GM11168 (cell line): ENCODE results near the gene MVD.

ENCODE experiments used
- in situ Hi-C: fragments of 300-500 bp; cut with MboI; formaldehyde crosslinking; loops from one replicate; pipeline ENCODE4 v1.12.0; 2022; ENCODE audit warnings: low sequenced_read_pairs; ENCODE audit not compliant: unreplicated experiment

MVD gene

GRCh38 chr16:88697831-88698615 lies 35.1 kb upstream of the MVD start:
- in situ Hi-C loops, result no loop called here

- in situ Hi-C loops, result no loop called here
Observed at GRCh38 chr16:88697116-88697830, 34.4 kb upstream of the MVD start.

- in situ Hi-C loops, result no loop called here
Observed at GRCh38 chr16:88696441-88696840, 33.5 kb upstream of the MVD start.

- in situ Hi-C loops, result no loop called here
Observed at GRCh38 chr16:88695753-88696152, 32.9 kb upstream of the MVD start.

GRCh38 chr16:88695218-88695617 lies 32.3 kb upstream of the MVD start:
- in situ Hi-C loops, result no loop called here

- in situ Hi-C loops, result no loop called here
Observed at GRCh38 chr16:88694221-88695087, 31.6 kb upstream of the MVD start.

GRCh38 chr16:88693420-88694177 lies 30.7 kb upstream of the MVD start:
- in situ Hi-C loops, result no loop called here

GRCh38 chr16:88692861-88693260 lies 30.0 kb upstream of the MVD start:
- in situ Hi-C loops, result no loop called here

GRCh38 chr16:88691924-88692560 lies 29.2 kb upstream of the MVD start:
- in situ Hi-C loops, result no loop called here

GRCh38 chr16:88691129-88691813 lies 28.4 kb upstream of the MVD start:
- in situ Hi-C loops, result no loop called here

GRCh38 chr16:88690341-88691128 lies 27.6 kb upstream of the MVD start:
- in situ Hi-C loops, result no loop called here

- in situ Hi-C loops, result no loop called here
Observed at GRCh38 chr16:88688013-88688778, 25.3 kb upstream of the MVD start.

- in situ Hi-C loops, result no loop called here
Observed at GRCh38 chr16:88687676-88688012, 24.8 kb upstream of the MVD start.

GRCh38 chr16:88687254-88687576 lies 24.3 kb upstream of the MVD start:
- in situ Hi-C loops, result no loop called here

- in situ Hi-C loops, result no loop called here
Observed at GRCh38 chr16:88686439-88687253, 23.8 kb upstream of the MVD start, which contains the start of gene SNAI3. TSS of gene SNAI3 (minus strand) at chr16:88686507. CDS start at chr16:88686406, 101 bp downstream.

- in situ Hi-C loops, result no loop called here
Observed at GRCh38 chr16:88686062-88686438, 23.2 kb upstream of the MVD start.
